Lung (tissue), 12 donors: ENCODE measurements around the gene SERTAD1. TPM values are rescaled to one million over a fixed set of nuclear protein-coding genes. Genes with fewer than 3 reads are reported as not detected.

ENCODE experiments used
- ATAC-seq: fragments of 200-7000 bp; cut with Tn5 transposase; one replicate; pipeline ENCODE4 v1.9.1; 2020; ENCODE audit warnings: moderate number of reproducible peaks; ENCODE audit not compliant: insufficient read depth, low FRiP score
- DNase-seq, 3 donors: peaks; one replicate each; pipeline ENCODE4 v3.0.0-alpha.2; 2013 to 2017
- H3K27ac ChIP-seq, 2 donors: one replicate each; pipeline ENCODE4 v1.5.1; 2013; ENCODE audit warnings: mild to moderate bottlenecking in 2 of 2, moderate library complexity in 2 of 2, control low read depth in 1 of 2, inconsistent platforms in 1 of 2, low read depth in 1 of 2, low read length in 1 of 2
- H3K27me3 ChIP-seq, 3 donors: one replicate each; pipeline ENCODE4 v1.5.1; 2013; ENCODE audit warnings: low read length in 2 of 3; ENCODE audit not compliant: control insufficient read depth in 3 of 3, insufficient read depth in 3 of 3
- H3K36me3 ChIP-seq, 4 donors: one replicate each; pipeline ENCODE4 v1.5.1; 2013; ENCODE audit warnings: low read length in 4 of 4, mild to moderate bottlenecking in 1 of 4, moderate library complexity in 1 of 4; ENCODE audit not compliant: control insufficient read depth in 4 of 4, insufficient read depth in 4 of 4
- H3K4me1 ChIP-seq, 5 donors: one replicate each; pipeline ENCODE4 v1.5.1; 2013; ENCODE audit warnings: low read length in 5 of 5, mild to moderate bottlenecking in 2 of 5, moderate library complexity in 1 of 5; ENCODE audit not compliant: control insufficient read depth in 5 of 5, insufficient read depth in 5 of 5
- H3K4me3 ChIP-seq: one replicate; pipeline ENCODE4 v1.5.1; 2013; ENCODE audit warnings: mild to moderate bottlenecking, control low read depth, moderate library complexity
- H3K9ac ChIP-seq, 2 donors: one replicate each; pipeline ENCODE4 v1.5.1; 2013; ENCODE audit warnings: low read length in 2 of 2, control low read depth in 1 of 2; ENCODE audit not compliant: insufficient read depth in 1 of 2
- H3K9me3 ChIP-seq, 4 donors: one replicate each; pipeline ENCODE4 v1.5.1; 2013; ENCODE audit warnings: low read length in 3 of 4, mild to moderate bottlenecking in 1 of 4, moderate library complexity in 1 of 4; ENCODE audit not compliant: control insufficient read depth in 4 of 4, insufficient read depth in 3 of 4
- WGBS, 2 donors: extraction: QIAGEN DNeasy Blood & Tissue Kit; methylation state at CpG; one replicate each; pipeline ENCODE4 v1.1.7; 2013; 5-methylcytosine and 5-hydroxymethylcytosine counted together
- polyA plus RNA-seq, 2 donors: library from polyadenylated mRNA; stranded (reverse); fragments of 200-250 nt; gene quantifications; one replicate each; pipeline ENCODE4 v1.2.1, GENCODE V29; 2013
- total RNA-seq, 2 donors: library from RNA; depleted of rRNA in 1 of 2; stranded (reverse); fragments of >200 nt in 1 of 2; gene quantifications; one replicate each; pipeline ENCODE4 v1.2.1, GENCODE V29; 2014 to 2021
- TF ChIP-seq, protein P1 (sequence below): IDR thresholded peaks from 2 replicates; pipeline ENCODE4 v1.5.1; 2012; ENCODE audit warnings: mild to moderate bottlenecking; ENCODE audit errors: control extremely low read depth, extremely low read depth
- donor health status: control.
- donor health status: control.
- donor health status: Bipolar disorder and iron deficiency.
- donor health status: healthy.
- donor health status: DM: yes; HTN: yes; CAD: no.

Gene SERTAD1
- total and polyA plus RNA-seq, 4 donors: 10.8 to 37.9 (median 24.2) TPM

GRCh38 chr19:40444000-40444824 lies 18.4 kb upstream of the SERTAD1 start, which contains the start of gene SERTAD3:
TSS of gene SERTAD3 (minus strand) at chr19:40444335. CDS start at chr19:40442080, 2,255 bp downstream.
- Histone ChIP-seq H3K9me3 (no peaks in the 10 kb centered on the region), H3K36me3 (peaks cover 14 to 24% (median 24%) of the 10 kb centered on the region in 4 donors), H3K4me1 (peaks cover 0 to 14% (median 7%) of the 10 kb centered on the region in 5 donors), H3K4me3 (peak within 1 kb of the TSS; percentile 61), H3K27ac (peak within 1 kb of the TSS; percentile 88 to 97), H3K27me3 (no peaks in the 10 kb centered on the region), H3K9ac (peak within 1 kb of the TSS; percentile 99)
- 0 to 1% methylated on average over 62 to 72 of the region's 72 CpGs for WGBS, 2 donors
- peak; percentile 91 for ATAC-seq
- TF ChIP-seq, protein P1, sequence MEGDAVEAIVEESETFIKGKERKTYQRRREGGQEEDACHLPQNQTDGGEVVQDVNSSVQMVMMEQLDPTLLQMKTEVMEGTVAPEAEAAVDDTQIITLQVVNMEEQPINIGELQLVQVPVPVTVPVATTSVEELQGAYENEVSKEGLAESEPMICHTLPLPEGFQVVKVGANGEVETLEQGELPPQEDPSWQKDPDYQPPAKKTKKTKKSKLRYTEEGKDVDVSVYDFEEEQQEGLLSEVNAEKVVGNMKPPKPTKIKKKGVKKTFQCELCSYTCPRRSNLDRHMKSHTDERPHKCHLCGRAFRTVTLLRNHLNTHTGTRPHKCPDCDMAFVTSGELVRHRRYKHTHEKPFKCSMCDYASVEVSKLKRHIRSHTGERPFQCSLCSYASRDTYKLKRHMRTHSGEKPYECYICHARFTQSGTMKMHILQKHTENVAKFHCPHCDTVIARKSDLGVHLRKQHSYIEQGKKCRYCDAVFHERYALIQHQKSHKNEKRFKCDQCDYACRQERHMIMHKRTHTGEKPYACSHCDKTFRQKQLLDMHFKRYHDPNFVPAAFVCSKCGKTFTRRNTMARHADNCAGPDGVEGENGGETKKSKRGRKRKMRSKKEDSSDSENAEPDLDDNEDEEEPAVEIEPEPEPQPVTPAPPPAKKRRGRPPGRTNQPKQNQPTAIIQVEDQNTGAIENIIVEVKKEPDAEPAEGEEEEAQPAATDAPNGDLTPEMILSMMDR: no peak
- peak; percentile 98 to 99 (median 99) for DNase-seq

GRCh38 chr19:40443131-40443999 lies 17.6 kb upstream of the SERTAD1 start:
- WGBS, 2 donors: 0% methylated on average over 52 of the region's 52 CpGs
- peak overlapping the region; percentile 88 to 97 for H3K27ac ChIP-seq

DNA sequence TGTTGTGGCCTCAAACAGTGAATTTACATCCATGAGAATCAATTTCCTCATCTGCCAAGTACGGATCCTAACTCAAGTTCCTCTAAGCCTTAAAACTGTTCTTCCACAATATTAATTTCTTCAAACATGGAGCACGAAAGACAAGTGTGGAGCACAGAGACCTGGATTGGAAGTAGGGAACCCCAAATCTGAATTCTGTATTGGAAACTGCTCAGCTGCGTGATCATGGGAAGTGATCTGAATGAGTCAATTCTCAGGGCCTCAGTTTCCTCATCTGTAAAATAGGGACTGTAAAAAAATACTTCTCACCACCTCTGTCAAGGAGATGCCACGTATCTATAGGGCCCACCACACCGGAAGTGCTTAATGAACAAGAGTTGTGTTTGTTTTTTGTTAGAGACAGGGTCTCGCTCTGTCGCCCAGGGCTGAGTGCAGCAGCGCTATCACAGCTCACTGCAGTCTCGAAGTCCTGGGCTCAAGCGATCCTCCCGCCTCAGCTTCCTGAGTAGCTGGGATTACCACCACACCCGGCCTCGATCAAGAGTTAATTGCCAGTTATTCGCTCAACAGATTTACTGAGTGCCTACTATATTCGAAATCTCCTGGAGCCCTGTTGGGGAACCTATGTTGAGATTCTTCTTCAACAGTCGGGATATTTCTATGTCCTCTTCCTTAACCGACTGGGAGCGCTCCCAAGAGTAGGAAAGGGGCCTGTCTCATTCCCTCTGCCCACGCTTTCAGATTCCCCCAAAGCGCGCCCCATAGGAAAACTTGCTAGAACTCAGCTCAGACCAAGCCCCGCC lies 16.7 kb upstream of the SERTAD1 start:
- H3K4me1 ChIP-seq: peaks cover 0 to 14% (median 7%) of the 10 kb centered on the region in 5 donors
- no peaks in the 10 kb centered on the region for H3K27me3 ChIP-seq
- 18 to 19% methylated on average over 22 of the region's 22 CpGs for WGBS, 2 donors
- H3K4me3 ChIP-seq: peak overlapping the region; percentile 7
- H3K9me3 ChIP-seq: no peaks in the 10 kb centered on the region
- peaks cover 14 to 18% (median 17%) of the 10 kb centered on the region in 4 donors for H3K36me3 ChIP-seq
- peak overlapping the region in 1 of 2 donors; percentile 45 for H3K9ac ChIP-seq
- TF ChIP-seq, protein P1: no peak
- peak overlapping the region; percentile 53 to 58 for H3K27ac ChIP-seq
- ATAC-seq (no peak), DNase-seq (no peak)

More at GRCh38 chr19:40443131-40443999, 17.6 kb upstream of the SERTAD1 start:
- Histone ChIP-seq H3K36me3 (peaks cover 14 to 24% (median 24%) of the 10 kb centered on the region in 4 donors), H3K9ac (peak overlapping the region; percentile 99), H3K4me3 (peak overlapping the region; percentile 61), H3K4me1 (peaks cover 0 to 14% (median 7%) of the 10 kb centered on the region in 5 donors), H3K9me3 (no peaks in the 10 kb centered on the region), H3K27me3 (no peaks in the 10 kb centered on the region)
- TF ChIP-seq, protein P1: no peak
- ATAC-seq (peak; percentile 84), DNase-seq (peak; percentile 100)
